ENCODE measurements around the gene RPP14. TPM values are rescaled to one million over a fixed set of nuclear protein-coding genes. Genes with fewer than 3 reads are reported as not detected.

RPP14 gene
- total and polyA plus RNA-seq, 2 donors (not counting 3 experiments of a cell fraction or from before 2014, with no cell fraction given), result 11.9 to 18.1 TPM

GRCh38 chr3:58260733-58261132 lies 45.3 kb upstream of the RPP14 start:
- ChIA-PET CTCF (interaction anchor here (2.1 to 2.7 kb wide), 2 partner anchors 11 to 45 kb away, joined by 4 to 8 read pairs; partner anchors contain the start of genes HTD2 and RPP14), POLR2A (no interaction called here)
- no peak overlapping the region for H3K27ac ChIP-seq (ENCODE audit: insufficient read depth, low read depth, low read length)
- DNase-seq (ENCODE audit: low read depth, low spot score) (no peak), FAIRE-seq (no peak)
- BruUV-seq (replicated peaks), result no TSS peak
- TF ChIP-seq EZH2 (IDR thresholded peaks at IDR 0.05; ENCODE audit: borderline replicate concordance, low read depth, low read length, severe bottlenecking), result no peak
- no peak for TF ChIP-seq CTCF (IDR thresholded peaks at IDR 0.05; ENCODE audit: extremely low read depth in 1 of 2, insufficient read depth in 1 of 2, low read depth in 1 of 2, low read length in 2 of 2)
- TF ChIP-seq JUN (IDR thresholded peaks at IDR 0.05; ENCODE audit: borderline replicate concordance, insufficient read depth, insufficient read length, low read depth), result no peak
- dilution Hi-C loops (cut with MboI; ENCODE audit: extremely low pct_ligation_motif_present, low sequenced_read_pairs) (no loop called here), intact Hi-C loops (cut with micrococcal nuclease) (no loop called here)
- no peak overlapping the region for H3K9ac ChIP-seq (replicated peaks; ENCODE audit: extremely low read depth, insufficient read depth, low read length)
- H3K4me2 ChIP-seq (ENCODE audit: insufficient read depth, low read length), result no peak overlapping the region
- no peak overlapping the region for H2AFZ ChIP-seq (ENCODE audit: low read depth, low read length)
- H4K20me1 ChIP-seq (replicated peaks; ENCODE audit: control insufficient read depth, extremely low read depth, insufficient read depth, low read length), result no peaks in the 10 kb centered on the region
- no peaks in the 10 kb centered on the region for H3K36me3 ChIP-seq (ENCODE audit: control insufficient read depth in 2 of 2, extremely low read depth in 1 of 2, insufficient read depth in 2 of 2, low read length in 2 of 2)
- H3K27me3 ChIP-seq (ENCODE audit: control insufficient read depth in 2 of 2, insufficient read depth in 2 of 2, low read length in 2 of 2), result no peaks in the 10 kb centered on the region
- no peaks in the 10 kb centered on the region for H3K9me3 ChIP-seq (replicated peaks; ENCODE audit: control insufficient read depth, insufficient read depth, low read length)
- H3K4me1 ChIP-seq (ENCODE audit: control insufficient read depth, extremely low read depth, insufficient read depth, low read length), result no peaks in the 10 kb centered on the region
- H3K4me3 ChIP-seq (replicated peaks in 1 of 3; ENCODE audit: insufficient read depth in 1 of 3, low read depth in 1 of 3, low read length in 3 of 3), result no peak overlapping the region
- H3K79me2 ChIP-seq (ENCODE audit: control insufficient read depth, insufficient read depth, low read length), result no peaks in the 10 kb centered on the region
- H3K9me1 ChIP-seq (replicated peaks; ENCODE audit: control insufficient read depth, extremely low read depth, insufficient read depth, low read length), result no peaks in the 10 kb centered on the region

GRCh38 chr3:58261954-58262666 lies 43.9 kb upstream of the RPP14 start:
- H3K4me1 ChIP-seq (ENCODE audit: control insufficient read depth, extremely low read depth, insufficient read depth, low read length), result no peaks in the 10 kb centered on the region
- CTCF ChIA-PET, result no interaction called here
- no peak overlapping the region for H3K9ac ChIP-seq (replicated peaks; ENCODE audit: extremely low read depth, insufficient read depth, low read length)
- FAIRE-seq (peak; percentile 38), DNase-seq (ENCODE audit: low read depth, low spot score) (no peak)
- no peaks in the 10 kb centered on the region for H3K9me1 ChIP-seq (replicated peaks; ENCODE audit: control insufficient read depth, extremely low read depth, insufficient read depth, low read length)
- intact Hi-C loops (cut with micrococcal nuclease) (no loop called here), dilution Hi-C loops (cut with MboI; ENCODE audit: extremely low pct_ligation_motif_present, low sequenced_read_pairs) (no loop called here)
- BruUV-seq (replicated peaks), result no TSS peak
- H3K79me2 ChIP-seq (ENCODE audit: control insufficient read depth, insufficient read depth, low read length), result no peaks in the 10 kb centered on the region
- no peak overlapping the region for H2AFZ ChIP-seq (ENCODE audit: low read depth, low read length)
- no peaks in the 10 kb centered on the region for H3K36me3 ChIP-seq (ENCODE audit: control insufficient read depth in 2 of 2, extremely low read depth in 1 of 2, insufficient read depth in 2 of 2, low read length in 2 of 2)
- no peak overlapping the region for H3K4me2 ChIP-seq (ENCODE audit: insufficient read depth, low read length)
- no peak overlapping the region for H3K27ac ChIP-seq (ENCODE audit: insufficient read depth, low read depth, low read length)
- no peak overlapping the region for H3K4me3 ChIP-seq (replicated peaks in 1 of 3; ENCODE audit: insufficient read depth in 1 of 3, low read depth in 1 of 3, low read length in 3 of 3)
- no peak for TF ChIP-seq GATA2 (IDR thresholded peaks at IDR 0.05; ENCODE audit: insufficient read depth, insufficient read length, low read depth, low read length)
- H3K9me3 ChIP-seq (replicated peaks; ENCODE audit: control insufficient read depth, insufficient read depth, low read length), result no peaks in the 10 kb centered on the region
- POLR2A ChIA-PET, result no interaction called here
- no peaks in the 10 kb centered on the region for H4K20me1 ChIP-seq (replicated peaks; ENCODE audit: control insufficient read depth, extremely low read depth, insufficient read depth, low read length)
- no peaks in the 10 kb centered on the region for H3K27me3 ChIP-seq (ENCODE audit: control insufficient read depth in 2 of 2, insufficient read depth in 2 of 2, low read length in 2 of 2)

Measured in endothelial cell of umbilical vein (primary cell).